Stomach (tissue), 9 donors: ENCODE results near the gene ARRDC2. TPM values are rescaled to one million over a fixed set of nuclear protein-coding genes. Genes with fewer than 3 reads are reported as not detected.
A peak's percentile ranks its signal among the peaks of the same experiment; 100 is the strongest.

Source experiments
- DNase-seq, 2 donors: peaks; one replicate each; pipeline versions ENCODE4 v3.0.0 to v3.0.0-alpha.2; 2013 to 2019
- H3K27ac ChIP-seq, 5 donors: fragments of 200-600 bp in 4 of 5; sonication (generic) in 4 of 5; one replicate each; pipeline ENCODE4 v1.5.1; 2013 to 2019; ENCODE audit warnings: mild to moderate bottlenecking in 1 of 5, moderate library complexity in 1 of 5
- H3K27me3 ChIP-seq, 3 donors: fragments of 200-600 bp; sonication (generic); one replicate each; pipeline ENCODE4 v1.5.1; 2017 to 2019; ENCODE audit warnings: mixed run types in 1 of 3
- H3K36me3 ChIP-seq, 4 donors: fragments of 200-600 bp; sonication (generic); 1 replicate in 3 of 4; 2 replicates in 1 of 4; pipeline ENCODE4 v1.5.1; 2016 to 2019
- H3K4me1 ChIP-seq, 4 donors: fragments of 200-600 bp; sonication (generic); one replicate each; pipeline ENCODE4 v1.5.1; 2016 to 2019
- H3K4me3 ChIP-seq, 4 donors: fragments of 200-600 bp; sonication (generic) in 3 of 4; one replicate each; pipeline ENCODE4 v1.5.1; 2016 to 2019; ENCODE audit warnings: mild to moderate bottlenecking in 1 of 4
- H3K9me3 ChIP-seq, 4 donors: fragments of 200-600 bp; sonication (generic); one replicate each; pipeline ENCODE4 v1.5.1; 2016 to 2019
- EP300 ChIP-seq: sonication (generic); formaldehyde crosslinking; IDR thresholded peaks from one replicate; pipeline ENCODE4 v1.6.1; 2017; ENCODE audit warnings: antibody characterized with exemption
- POLR2A ChIP-seq, 4 donors: fragments of 450-650 bp; IDR thresholded peaks; one replicate each; pipeline ENCODE4 v1.6.1; 2016; ENCODE audit warnings: antibody characterized with exemption in 4 of 4, control low read depth in 2 of 4, mild to moderate bottlenecking in 1 of 4, moderate library complexity in 1 of 4
- POLR2AphosphoS5 ChIP-seq, 3 donors: sonication (generic); formaldehyde crosslinking; IDR thresholded peaks; one replicate each; pipeline ENCODE4 v1.6.1; 2016; ENCODE audit warnings: antibody characterized with exemption in 3 of 3
- WGBS, 5 donors: extraction: QIAGEN DNeasy Blood & Tissue Kit in 3 of 5; methylation state at CpG; one replicate each; pipeline versions ENCODE4 v1.1.5 to v1.1.7; 2013 to 2018; 5-methylcytosine and 5-hydroxymethylcytosine counted together
- intact Hi-C: fragments of 100-400 bp; cut with DNase I; formaldehyde crosslinking; loops from one replicate; pipeline ENCODE4 v1.15.1; 2023; ENCODE audit warnings: low total_unique reads
- polyA plus RNA-seq, 3 donors: library from polyadenylated mRNA; stranded (reverse); fragments of 200-250 nt; gene quantifications; one replicate each; pipeline ENCODE4 v1.2.3, GENCODE V29; 2013
- total RNA-seq, 5 donors: library from RNA; depleted of rRNA; stranded (reverse); fragments of >200 nt; gene quantifications; one replicate each; pipeline versions ENCODE4 v1.1.0 to v1.2.3, GENCODE V29; 2014 to 2016
- TF ChIP-seq, protein P1 (sequence below), 7 experiments: fragments of 450-650 bp in 4 of 7; fragments of 200-600 bp in 3 of 7; sonication (generic) in 3 of 7; IDR thresholded peaks; one replicate each; pipeline ENCODE4 v1.5.1; 2016 to 2019; ENCODE audit warnings: antibody characterized with exemption in 7 of 7, control low read depth in 2 of 7, mild to moderate bottlenecking in 1 of 7
- donor health status: healthy with polysubstance abuse.
- donor health status: Bipolar disorder and iron deficiency.
- donor health status: healthy.

Gene ARRDC2
- total and polyA plus RNA-seq, 8 donors, result 19.8 to 130 (median 36.3) TPM

- no peak overlapping the region for H3K27ac ChIP-seq
- TF ChIP-seq POLR2AphosphoS5 (IDR thresholded peaks at IDR 0.05) (no peak), POLR2A (IDR thresholded peaks at IDR 0.05) (no peak), EP300 (no peak)
- TF ChIP-seq, protein P1, sequence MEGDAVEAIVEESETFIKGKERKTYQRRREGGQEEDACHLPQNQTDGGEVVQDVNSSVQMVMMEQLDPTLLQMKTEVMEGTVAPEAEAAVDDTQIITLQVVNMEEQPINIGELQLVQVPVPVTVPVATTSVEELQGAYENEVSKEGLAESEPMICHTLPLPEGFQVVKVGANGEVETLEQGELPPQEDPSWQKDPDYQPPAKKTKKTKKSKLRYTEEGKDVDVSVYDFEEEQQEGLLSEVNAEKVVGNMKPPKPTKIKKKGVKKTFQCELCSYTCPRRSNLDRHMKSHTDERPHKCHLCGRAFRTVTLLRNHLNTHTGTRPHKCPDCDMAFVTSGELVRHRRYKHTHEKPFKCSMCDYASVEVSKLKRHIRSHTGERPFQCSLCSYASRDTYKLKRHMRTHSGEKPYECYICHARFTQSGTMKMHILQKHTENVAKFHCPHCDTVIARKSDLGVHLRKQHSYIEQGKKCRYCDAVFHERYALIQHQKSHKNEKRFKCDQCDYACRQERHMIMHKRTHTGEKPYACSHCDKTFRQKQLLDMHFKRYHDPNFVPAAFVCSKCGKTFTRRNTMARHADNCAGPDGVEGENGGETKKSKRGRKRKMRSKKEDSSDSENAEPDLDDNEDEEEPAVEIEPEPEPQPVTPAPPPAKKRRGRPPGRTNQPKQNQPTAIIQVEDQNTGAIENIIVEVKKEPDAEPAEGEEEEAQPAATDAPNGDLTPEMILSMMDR (IDR thresholded peaks at IDR 0.05), result no peak
- intact Hi-C loops, result loop anchor here (10.0 kb wide), 1 partner anchor 125 kb away; no protein-coding TSS in a partner anchor
- 88 to 93% (median 89%) methylated on average over 16 of the region's 16 CpGs for WGBS, 5 donors
- DNase-seq, result no peak
- peaks cover 0 to 26% (median 0%) of the 10 kb centered on the region in 3 donors for H3K27me3 ChIP-seq
- no peaks in the 10 kb centered on the region for H3K4me1 ChIP-seq
- no peaks in the 10 kb centered on the region for H3K36me3 ChIP-seq
- no peaks in the 10 kb centered on the region for H3K9me3 ChIP-seq
- no peak overlapping the region for H3K4me3 ChIP-seq
These were observed 18.4 kb upstream of the ARRDC2 start for GRCh38 chr19:17989425-17990094.

DNA sequence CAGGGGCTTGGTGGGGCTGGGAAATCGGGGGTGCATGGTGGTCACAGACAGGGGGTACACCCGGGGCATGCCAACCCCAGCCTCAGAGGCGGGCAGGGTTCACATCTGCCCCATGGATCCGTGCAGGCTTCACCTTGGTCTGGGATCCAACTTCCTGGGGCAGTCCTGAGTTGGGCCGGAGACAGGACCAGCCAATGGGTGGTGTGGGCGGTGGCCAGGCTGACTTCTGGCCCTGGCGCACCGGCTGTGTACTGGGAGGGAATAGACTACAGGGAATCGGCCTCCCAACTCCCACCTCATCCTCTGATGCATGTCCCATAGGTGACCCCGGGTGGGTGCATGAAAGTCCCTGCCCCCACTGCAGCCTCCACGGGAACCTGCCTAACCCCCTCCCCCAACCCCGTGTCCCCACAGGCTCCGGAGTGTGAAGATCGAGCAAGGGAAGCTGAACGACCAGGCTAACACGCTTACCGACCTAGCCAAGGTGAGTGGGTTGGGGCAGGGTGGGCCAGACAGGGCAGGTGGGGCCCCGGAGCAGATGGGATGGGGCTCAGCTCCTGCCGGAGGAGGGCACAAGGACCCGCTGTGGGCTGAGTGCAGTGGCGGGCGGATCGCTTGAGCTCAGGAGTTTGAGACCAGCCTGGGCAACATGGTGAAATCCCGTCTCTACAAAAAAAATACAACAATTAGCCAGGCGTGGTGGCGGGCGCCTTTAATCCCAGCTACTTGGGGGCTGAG lies 14.7 kb upstream of the ARRDC2 start:
- H3K27ac ChIP-seq, result no peak overlapping the region
- TF ChIP-seq EP300 (no peak), POLR2AphosphoS5 (IDR thresholded peaks at IDR 0.05) (no peak), POLR2A (IDR thresholded peaks at IDR 0.05) (no peak)
- TF ChIP-seq, protein P1 (IDR thresholded peaks at IDR 0.05), result no peak
- peaks cover 0 to 4% (median under 1%) of the 10 kb centered on the region in 4 donors for H3K4me1 ChIP-seq
- H3K9me3 ChIP-seq, result no peaks in the 10 kb centered on the region
- no peaks in the 10 kb centered on the region for H3K36me3 ChIP-seq
- no peak overlapping the region for H3K4me3 ChIP-seq
- H3K27me3 ChIP-seq, result peaks cover 0 to 30% (median 0%) of the 10 kb centered on the region in 3 donors
- DNase-seq, result no peak
- intact Hi-C loops, result loop anchor here (10.0 kb wide), 1 partner anchor 128 kb away; no protein-coding TSS in a partner anchor
- WGBS, 5 donors, result 73 to 81% (median 78%) methylated on average over 19 to 27 of the region's 27 CpGs

GRCh38 chr19:17996826-17997316 lies 11.1 kb upstream of the ARRDC2 start:
- intact Hi-C loops, result loop anchor here (10.0 kb wide), 1 partner anchor 132 kb away; no protein-coding TSS in a partner anchor
- TF ChIP-seq EP300 (no peak), POLR2A (IDR thresholded peaks at IDR 0.05) (no peak), POLR2AphosphoS5 (IDR thresholded peaks at IDR 0.05) (peak in 2 of 3 donors; percentile 16 to 56)
- TF ChIP-seq, protein P1 (IDR thresholded peaks at IDR 0.05), result peak in 6 of 7 experiments; percentile 90 to 99 (median 98)
- 11 to 15% (median 13%) methylated on average over 12 to 15 of the region's 15 CpGs for WGBS, 5 donors

More at GRCh38 chr19:17996826-17997316, 11.1 kb upstream of the ARRDC2 start:
- DNase-seq, result peak; percentile 91 to 94
- peaks cover 9 to 21% (median 16%) of the 10 kb centered on the region in 4 donors for H3K4me1 ChIP-seq
- H3K27me3 ChIP-seq, result peaks cover 0 to 30% (median 0%) of the 10 kb centered on the region in 3 donors
- H3K4me3 ChIP-seq, result peak overlapping the region in 1 of 4 donors; percentile 4
- H3K9me3 ChIP-seq, result no peaks in the 10 kb centered on the region
- no peak overlapping the region for H3K27ac ChIP-seq
- H3K36me3 ChIP-seq, result no peaks in the 10 kb centered on the region
